GM18505 (cell line): ENCODE results near the gene CFAP77.

Experiments used
- ATAC-seq: cut with Tn5 transposase; IDR thresholded peaks from one replicate; pipeline ENCODE4 v1.9.1; 2021; ENCODE audit not compliant: unreplicated experiment
- POLR2A ChIP-seq: IDR thresholded peaks from 4 replicates; pipeline ENCODE4 v1.6.1; 2011; ENCODE audit warnings: borderline replicate concordance; ENCODE audit not compliant: insufficient read depth, insufficient read length; ENCODE audit errors: extremely low read depth

The CFAP77 gene

DNA sequence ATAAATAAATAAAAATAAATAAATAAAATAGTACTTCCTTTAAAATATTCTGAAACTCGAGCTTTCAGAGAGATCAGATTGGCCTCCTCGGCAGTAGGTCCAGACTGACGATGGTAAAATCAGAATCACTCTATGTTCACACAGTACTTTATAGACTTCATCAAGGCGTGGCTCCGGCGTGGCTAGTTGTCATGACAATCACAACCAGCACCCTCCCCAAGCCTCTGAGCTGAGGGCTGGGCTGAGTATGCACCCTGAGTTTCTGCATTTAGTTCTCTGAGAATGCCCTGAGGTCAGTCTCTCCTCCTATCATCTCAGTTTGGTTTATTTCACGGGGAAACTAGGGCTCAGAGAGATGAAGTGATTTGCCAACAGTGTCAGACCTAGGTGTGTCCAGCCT is 129.1 kb downstream of the CFAP77 start:
- no peak for ATAC-seq
- TF ChIP-seq POLR2A, result no peak

DNA sequence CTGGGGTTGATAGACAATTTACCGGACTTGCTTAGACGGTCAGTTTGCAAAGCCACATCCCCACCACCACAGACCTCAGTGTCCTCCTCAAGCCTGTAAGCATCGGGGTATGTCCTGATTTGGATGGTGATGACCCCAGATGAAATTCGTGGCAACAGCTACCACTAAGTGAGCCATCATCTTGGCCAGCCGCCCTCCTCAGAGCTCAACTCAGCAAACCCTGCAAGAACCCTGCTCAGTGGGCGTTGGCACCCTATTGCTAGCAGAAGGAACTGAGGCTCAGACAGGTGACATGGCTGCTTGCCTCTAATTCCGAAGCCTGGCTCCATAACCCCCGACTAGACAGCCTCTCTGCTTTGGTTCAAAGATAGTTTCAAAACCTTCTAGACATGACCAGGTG is 131.0 kb downstream of the CFAP77 start:
- no peak for TF ChIP-seq POLR2A
- ATAC-seq, result no peak

DNA sequence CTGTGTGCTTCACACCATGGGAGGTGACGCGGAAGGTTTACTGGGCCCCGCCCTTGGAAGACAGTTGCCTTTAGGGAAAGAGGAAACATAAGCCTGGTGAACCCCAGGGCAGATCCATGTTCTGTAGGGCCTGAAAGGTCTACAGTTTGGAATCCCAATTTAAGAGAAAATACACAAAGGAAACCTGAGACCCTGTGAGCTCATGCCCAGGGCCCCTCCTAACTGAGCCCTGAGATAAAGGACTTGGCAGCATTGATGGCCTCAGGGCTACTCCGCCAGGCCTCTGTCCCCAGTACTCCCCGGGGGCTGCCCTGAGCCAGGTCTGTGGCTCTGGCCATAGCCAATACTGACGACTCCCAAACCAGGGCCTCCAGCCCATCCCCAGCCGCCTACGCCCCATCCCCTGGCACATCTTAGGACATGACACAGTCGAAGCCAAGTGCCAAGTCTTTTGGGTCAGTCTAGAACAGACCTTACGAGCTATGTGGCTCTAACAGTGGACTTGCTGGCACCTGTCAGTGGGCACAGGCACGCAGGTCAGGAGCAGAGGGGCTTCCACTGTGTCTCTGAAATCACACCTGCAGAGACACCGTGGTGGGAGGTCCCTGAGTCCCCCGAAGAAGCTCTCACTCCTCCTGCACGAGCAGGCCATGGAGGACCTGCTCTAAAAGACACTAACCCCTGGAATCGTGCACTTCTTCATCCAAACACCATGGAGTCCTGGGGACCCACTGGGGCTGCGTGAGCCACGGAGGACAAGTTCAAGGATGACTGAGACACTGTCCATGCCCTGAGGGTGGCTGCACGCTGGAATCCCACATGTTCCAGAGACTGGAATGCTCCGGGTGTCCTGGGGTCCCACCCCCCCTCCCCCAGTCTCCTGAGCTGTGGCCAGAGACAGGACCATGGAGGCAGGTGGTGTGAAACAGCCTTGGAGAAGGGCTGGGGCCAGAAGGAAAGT is 132.1 kb downstream of the CFAP77 start:
- ATAC-seq, result no peak
- no peak for TF ChIP-seq POLR2A

DNA sequence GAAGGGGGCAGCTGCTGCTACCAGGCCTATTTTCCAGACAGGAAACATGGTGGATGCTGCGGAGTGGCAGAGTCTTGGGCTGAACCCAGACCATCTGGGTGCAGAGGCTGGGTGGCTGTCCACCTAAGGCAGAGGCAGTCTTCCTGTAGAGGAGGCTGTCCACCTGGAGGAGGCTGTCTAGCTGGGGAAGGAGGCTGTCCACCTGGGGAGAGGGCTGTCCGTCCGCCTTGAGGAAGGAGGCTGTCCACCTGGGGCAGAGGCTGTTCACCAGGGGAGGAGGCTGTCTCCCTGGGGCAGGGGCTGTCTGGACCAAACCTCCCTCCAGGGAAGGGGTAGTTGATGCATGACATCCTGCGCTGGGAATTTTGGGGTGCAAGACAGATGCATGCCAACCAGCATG is 133.2 kb downstream of the CFAP77 start:
- TF ChIP-seq POLR2A, result no peak
- ATAC-seq, result no peak

DNA sequence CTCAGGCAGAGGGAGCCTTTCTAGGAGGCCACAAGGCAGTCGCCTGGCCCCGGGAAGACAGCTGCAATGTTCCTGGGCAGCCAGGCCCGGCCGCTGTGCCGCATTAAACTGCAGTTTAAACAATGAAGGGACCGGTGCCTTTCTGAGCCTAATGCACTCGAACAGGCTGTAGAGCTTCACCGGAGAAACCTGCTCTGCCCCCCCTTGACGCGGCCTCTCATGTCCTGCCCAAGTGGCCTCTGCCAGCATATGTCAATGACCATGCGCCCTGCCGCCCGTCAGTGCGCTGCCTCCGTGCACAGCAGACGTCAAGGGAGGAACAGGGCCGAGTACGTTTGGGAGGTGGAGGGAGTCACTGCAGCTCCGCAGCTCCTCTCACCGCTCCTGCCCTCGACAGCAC is 133.9 kb downstream of the CFAP77 start:
- no peak for ATAC-seq
- TF ChIP-seq POLR2A, result no peak

DNA sequence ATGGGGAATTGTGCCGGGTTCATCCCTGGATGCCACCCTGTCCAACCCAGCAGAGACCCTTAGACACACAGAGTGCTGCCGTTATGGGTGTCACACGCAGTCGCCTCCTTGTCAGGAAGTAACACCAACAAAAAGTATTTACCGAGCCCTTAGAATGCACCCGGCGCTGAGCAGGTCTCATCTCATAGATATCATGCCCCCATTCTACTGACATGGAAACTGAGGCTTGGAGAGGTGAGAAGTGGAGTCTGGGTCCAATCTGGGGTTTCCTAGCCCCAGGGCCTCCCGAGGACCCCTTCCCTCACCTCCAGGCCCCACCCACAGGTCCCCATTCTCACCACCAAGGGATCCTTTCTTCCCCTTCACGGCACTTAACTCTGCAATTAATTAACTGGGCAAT is 135.6 kb downstream of the CFAP77 start:
- TF ChIP-seq POLR2A, result no peak
- ATAC-seq, result no peak

DNA sequence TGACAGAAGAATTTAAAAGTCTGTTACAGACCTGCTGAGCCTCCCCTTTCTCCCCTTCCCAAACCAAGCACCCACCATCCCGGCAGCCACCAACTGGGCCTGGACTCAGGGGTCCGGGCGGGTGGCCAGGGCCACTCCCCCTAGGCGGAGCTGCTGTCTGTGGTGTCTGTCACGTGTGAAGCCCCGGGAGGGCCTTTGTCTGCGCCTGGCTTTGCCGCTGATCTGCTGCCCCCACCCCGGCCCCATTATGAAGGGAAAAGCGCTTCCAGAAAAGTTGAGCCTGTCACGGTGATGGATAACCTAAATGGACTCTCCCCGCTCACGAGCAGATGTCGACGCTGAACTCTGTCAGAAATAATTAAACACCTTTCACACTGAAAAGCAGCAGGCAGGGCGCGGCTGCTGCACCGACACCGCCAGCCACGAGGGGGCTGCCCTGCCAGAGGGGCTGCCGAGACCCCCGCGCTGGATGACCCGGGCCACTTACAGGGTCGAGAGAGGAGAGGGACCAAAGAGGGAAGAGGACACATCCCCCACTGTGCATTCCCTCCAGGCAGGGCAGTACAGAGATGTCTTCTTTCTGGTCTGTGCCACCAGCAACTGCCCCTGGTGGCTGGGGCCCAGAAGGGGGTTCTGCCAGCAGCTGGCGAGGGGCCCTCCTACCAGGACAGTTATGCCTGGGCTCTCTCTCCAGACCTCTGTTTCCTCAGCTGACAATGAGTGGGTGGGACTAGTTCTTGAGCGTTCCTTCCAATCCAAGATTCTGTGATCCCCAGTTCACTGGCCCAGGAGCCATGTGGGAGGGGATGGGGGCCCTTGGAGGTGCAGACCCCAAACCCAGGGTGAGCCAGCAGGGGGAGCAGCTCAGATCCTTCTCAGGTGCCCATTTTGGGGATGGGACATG is 136.4 kb downstream of the CFAP77 start:
- TF ChIP-seq POLR2A, result no peak
- no peak for ATAC-seq

DNA sequence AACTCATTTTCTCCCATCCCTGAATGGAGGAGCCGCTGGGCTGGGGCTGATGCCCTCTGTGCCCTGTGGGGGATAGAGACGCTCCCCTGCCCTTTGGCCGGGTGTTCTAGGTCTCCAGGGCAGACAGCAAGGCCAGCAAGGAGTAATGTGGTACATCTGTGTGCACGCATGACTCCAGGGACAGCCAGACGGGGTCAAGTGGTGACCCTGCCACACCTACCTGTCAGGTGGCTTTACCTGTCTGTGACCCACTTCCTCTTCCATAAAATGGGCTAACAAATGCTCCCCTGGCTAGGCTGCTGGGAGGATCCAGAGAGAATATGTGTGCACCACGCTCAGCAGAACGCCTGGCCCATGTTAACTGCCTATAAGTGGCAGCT is 137.0 kb downstream of the CFAP77 start:
- TF ChIP-seq POLR2A, result no peak
- ATAC-seq, result no peak

DNA sequence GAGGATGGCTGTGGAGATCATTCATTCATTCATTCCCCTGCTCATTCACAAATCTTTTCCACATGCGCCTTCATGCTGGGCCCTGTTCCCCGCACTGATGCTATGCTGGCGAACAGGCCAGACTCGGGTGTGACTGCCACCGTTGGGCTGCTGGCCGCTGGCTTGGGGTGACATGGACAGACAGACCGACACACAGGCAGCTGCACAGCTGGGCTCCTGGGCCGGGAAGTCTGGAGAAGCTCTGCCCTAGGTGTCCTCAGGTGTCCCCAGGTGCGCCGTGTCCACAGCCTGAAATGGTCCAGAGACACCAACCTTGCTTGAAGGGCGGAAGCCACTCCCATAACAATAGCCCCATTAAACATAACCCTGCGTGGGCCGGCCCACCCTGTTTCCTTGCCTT is 137.4 kb downstream of the CFAP77 start:
- TF ChIP-seq POLR2A, result no peak
- no peak for ATAC-seq

DNA sequence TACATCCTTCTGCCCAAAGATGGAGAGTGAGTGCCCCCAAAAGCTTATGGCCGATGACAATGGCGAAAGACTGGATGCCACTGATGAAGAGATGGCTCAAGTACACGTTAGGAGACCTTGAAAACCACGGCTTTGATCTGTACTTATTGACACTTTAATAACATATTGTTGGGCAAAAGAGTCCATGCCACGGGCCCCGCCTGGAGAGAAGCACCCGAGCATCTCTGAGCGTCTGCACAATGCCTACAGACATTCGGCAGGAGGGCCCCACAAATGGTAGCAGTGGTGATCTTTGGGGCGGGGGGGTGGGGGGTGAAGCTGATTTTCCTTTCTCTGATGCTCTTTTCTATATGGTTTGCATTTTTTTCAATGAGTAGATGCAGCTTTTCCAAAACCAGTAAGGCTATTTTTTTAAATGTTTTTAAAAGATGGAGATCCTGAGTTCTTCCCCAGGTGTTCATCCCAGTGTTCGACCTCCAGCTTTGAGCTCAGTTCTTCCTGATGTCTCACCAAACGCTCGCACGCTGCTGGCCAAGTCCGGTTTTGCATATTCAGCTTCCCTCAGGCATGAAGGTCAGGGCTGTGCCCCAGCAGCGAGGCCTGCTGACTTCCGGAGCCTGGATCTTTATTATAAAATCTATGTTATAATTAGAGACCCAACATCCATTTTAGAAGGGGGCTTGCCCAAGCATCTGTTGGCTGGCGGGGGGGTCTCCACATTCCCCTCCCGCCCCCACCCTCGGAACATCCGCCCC is 138.1 kb downstream of the CFAP77 start:
- no peak for ATAC-seq
- no peak for TF ChIP-seq POLR2A

DNA sequence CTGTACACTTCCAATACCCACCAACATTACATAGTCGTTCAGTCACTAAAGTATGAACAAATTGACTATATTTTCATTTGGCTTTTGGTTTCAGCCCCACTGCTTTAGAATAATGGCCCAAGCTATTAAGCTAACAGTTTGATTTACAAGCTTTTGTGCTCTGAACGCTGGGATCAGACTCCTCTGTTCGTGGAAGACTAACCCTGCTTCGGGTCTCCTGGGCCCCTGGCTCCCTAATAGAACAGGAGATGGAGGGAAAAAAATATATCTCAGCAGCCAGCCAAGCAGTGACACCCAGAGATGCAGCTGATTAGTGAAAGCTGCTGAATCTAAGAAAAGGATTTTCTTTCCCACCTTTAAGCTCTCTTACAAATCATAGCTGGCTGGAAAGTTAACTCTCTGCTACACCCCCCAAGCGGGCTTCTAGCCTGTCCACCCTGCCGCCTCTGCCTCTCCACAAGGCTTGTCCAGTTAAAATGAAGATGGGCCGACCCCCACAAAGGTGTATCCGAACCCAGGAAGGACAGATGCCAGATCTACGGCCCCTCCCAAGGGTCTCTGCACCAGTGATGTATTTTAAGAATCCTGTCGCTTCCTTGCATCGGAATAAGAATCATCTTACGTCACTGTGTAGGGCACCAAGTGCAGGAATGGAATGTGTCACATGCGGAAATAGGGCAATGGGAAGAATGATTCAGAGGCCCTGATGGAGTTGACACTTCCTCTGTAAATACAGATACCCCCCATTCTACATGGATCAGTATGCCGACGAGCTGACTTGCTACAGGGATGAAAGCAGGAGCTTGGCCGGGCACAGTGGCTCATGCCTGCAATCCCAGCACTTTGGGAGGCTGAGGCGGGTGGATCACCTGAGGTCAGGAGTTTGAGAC is 139.0 kb downstream of the CFAP77 start:
- no peak for TF ChIP-seq POLR2A
- ATAC-seq, result no peak

DNA sequence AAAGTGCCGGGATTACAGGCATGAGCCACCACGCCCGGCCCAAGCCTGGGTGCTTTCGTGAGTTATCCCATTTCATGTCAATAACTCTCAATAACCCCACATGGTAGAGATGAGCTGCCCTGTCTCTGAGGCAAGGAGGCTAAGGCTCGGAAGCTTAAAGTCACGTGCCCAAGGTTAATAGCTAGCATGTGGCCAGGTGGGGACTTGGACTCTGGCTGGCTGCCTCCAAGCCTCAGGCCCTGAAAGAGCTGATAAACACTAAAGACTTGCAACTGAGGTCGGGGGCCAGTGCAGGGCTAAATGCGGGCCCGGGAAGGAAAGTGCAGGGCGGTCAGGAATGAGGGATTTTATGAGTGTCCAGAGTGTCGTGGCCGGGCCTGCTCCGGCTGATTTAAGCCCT is 141.5 kb downstream of the CFAP77 start:
- ATAC-seq, result no peak
- TF ChIP-seq POLR2A, result no peak
